Measurements from ENCODE around the gene CBY2.

Gene CBY2

GRCh38 chr13:45702869-45703391, 810 bp downstream of the CBY2 start:
- no peak for DNase-seq

- no peak for DNase-seq
Measured at GRCh38 chr13:45704211-45704739, 2.2 kb downstream of the CBY2 start.

GRCh38 chr13:45704854-45705695, 3.0 kb downstream of the CBY2 start:
- no peak for DNase-seq

- no peak for DNase-seq
Measured at GRCh38 chr13:45705918-45706317, 3.8 kb downstream of the CBY2 start.

GRCh38 chr13:45707516-45708100, 5.5 kb downstream of the CBY2 start:
- DNase-seq = no peak

- no peak for DNase-seq
Measured at GRCh38 chr13:45711951-45712350, 9.8 kb downstream of the CBY2 start.

GRCh38 chr13:45713106-45713690, 11.1 kb downstream of the CBY2 start:
- no peak for DNase-seq

- no peak for DNase-seq
Measured at GRCh38 chr13:45713721-45714120, 11.6 kb downstream of the CBY2 start.

- no peak for DNase-seq
Measured at GRCh38 chr13:45714170-45714569, 12.1 kb downstream of the CBY2 start.

GRCh38 chr13:45715351-45715750, 13.2 kb downstream of the CBY2 start:
- DNase-seq = no peak

- DNase-seq = no peak
Measured at GRCh38 chr13:45717349-45717748, 15.2 kb downstream of the CBY2 start.

- DNase-seq = no peak
Measured at GRCh38 chr13:45718063-45718462, 15.9 kb downstream of the CBY2 start.

- no peak for DNase-seq
Measured at GRCh38 chr13:45718992-45719391, 16.9 kb downstream of the CBY2 start.

- DNase-seq = no peak
Measured at GRCh38 chr13:45721203-45721731, 19.1 kb downstream of the CBY2 start.

- no peak for DNase-seq
Measured at GRCh38 chr13:45723798-45724197, 21.7 kb downstream of the CBY2 start.

- DNase-seq = no peak
Measured at GRCh38 chr13:45728759-45729158, 26.6 kb downstream of the CBY2 start.

GRCh38 chr13:45731455-45731854, 29.3 kb downstream of the CBY2 start:
- no peak for DNase-seq

- no peak for DNase-seq
Measured at GRCh38 chr13:45732916-45733315, 30.8 kb downstream of the CBY2 start.

- no peak for DNase-seq
Measured at GRCh38 chr13:45733361-45733760, 31.2 kb downstream of the CBY2 start.

GRCh38 chr13:45737571-45738017, 35.5 kb downstream of the CBY2 start:
- no peak for DNase-seq

- DNase-seq = no peak
Measured at GRCh38 chr13:45742985-45743384, 40.9 kb downstream of the CBY2 start.

- no peak for DNase-seq
Measured at GRCh38 chr13:45744979-45745378, 42.9 kb downstream of the CBY2 start.

GRCh38 chr13:45747071-45747470, 45.0 kb downstream of the CBY2 start:
- no peak for DNase-seq
